ENCODE measurements around the gene STH. TPM values are rescaled to one million over a fixed set of nuclear protein-coding genes. Genes with fewer than 3 reads are reported as not detected.

STH gene
- total and polyA plus RNA-seq, 9 of the 15 experiments (the other 6 are each of a cell fraction or from before 2014, with no cell fraction given): not detected

GRCh38 chr17:46032909-46033308 is 33.9 kb downstream of the STH start (continued):
- TF ChIP-seq, protein P1, sequence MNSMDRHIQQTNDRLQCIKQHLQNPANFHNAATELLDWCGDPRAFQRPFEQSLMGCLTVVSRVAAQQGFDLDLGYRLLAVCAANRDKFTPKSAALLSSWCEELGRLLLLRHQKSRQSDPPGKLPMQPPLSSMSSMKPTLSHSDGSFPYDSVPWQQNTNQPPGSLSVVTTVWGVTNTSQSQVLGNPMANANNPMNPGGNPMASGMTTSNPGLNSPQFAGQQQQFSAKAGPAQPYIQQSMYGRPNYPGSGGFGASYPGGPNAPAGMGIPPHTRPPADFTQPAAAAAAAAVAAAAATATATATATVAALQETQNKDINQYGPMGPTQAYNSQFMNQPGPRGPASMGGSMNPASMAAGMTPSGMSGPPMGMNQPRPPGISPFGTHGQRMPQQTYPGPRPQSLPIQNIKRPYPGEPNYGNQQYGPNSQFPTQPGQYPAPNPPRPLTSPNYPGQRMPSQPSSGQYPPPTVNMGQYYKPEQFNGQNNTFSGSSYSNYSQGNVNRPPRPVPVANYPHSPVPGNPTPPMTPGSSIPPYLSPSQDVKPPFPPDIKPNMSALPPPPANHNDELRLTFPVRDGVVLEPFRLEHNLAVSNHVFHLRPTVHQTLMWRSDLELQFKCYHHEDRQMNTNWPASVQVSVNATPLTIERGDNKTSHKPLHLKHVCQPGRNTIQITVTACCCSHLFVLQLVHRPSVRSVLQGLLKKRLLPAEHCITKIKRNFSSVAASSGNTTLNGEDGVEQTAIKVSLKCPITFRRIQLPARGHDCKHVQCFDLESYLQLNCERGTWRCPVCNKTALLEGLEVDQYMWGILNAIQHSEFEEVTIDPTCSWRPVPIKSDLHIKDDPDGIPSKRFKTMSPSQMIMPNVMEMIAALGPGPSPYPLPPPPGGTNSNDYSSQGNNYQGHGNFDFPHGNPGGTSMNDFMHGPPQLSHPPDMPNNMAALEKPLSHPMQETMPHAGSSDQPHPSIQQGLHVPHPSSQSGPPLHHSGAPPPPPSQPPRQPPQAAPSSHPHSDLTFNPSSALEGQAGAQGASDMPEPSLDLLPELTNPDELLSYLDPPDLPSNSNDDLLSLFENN (IDR thresholded peaks at IDR 0.05; ENCODE audit: low read depth in 2 of 2, low read length in 2 of 2): no peak
- TF ChIP-seq POLR2AphosphoS2 (IDR thresholded peaks at IDR 0.05; ENCODE audit: low read length): no peak

- Histone ChIP-seq H3K9ac (ENCODE audit: insufficient read depth in 1 of 2, low read depth in 2 of 2, low read length in 2 of 2) (no peak overlapping the region), H3K4me1 (replicated peaks in 1 of 2; ENCODE audit: control insufficient read depth in 2 of 2, insufficient read depth in 2 of 2, low read length in 2 of 2) (peaks cover 0 to 3% of the 10 kb centered on the region in 2 experiments; a peak in 1 of 5 replicates), H3K36me3 (ENCODE audit: control insufficient read depth, insufficient read depth, low read length) (peaks cover 96% of the 10 kb centered on the region), H3K4me2 (ENCODE audit: insufficient read depth, low read length) (no peak overlapping the region), H3K4me3 (no peak overlapping the region), H4K20me1 (replicated peaks; ENCODE audit: control insufficient read depth, insufficient read depth, low read length) (no peaks in the 10 kb centered on the region), H3K27ac (ENCODE audit: extremely low read depth, low read depth, low read length) (no peak overlapping the region), H3K9me3 (replicated peaks; ENCODE audit: control insufficient read depth, insufficient read depth, low read depth, low read length) (no peaks in the 10 kb centered on the region), H3K9me1 (ENCODE audit: control insufficient read depth, insufficient read depth, low read length) (no peaks in the 10 kb centered on the region), H2AFZ (ENCODE audit: low read depth, low read length) (no peak overlapping the region), H3K27me3 (ENCODE audit: control insufficient read depth in 2 of 2, insufficient read depth in 2 of 2, low read length in 2 of 2) (no peaks in the 10 kb centered on the region; a peak in 1 of 5 replicates), H3K79me2 (ENCODE audit: control insufficient read depth, insufficient read depth, low read length) (no peaks in the 10 kb centered on the region)
- DNase-seq (ENCODE audit: extremely low read depth in 1 of 4, low spot score in 3 of 4): no peak
- in situ Hi-C loops (cut with MboI): no loop called here
- POLR2A ChIA-PET: interaction anchor here (0.7 to 1.4 kb wide), 4 partner anchors 8 to 46 kb away, joined by 3 read pairs; no protein-coding TSS in a partner anchor
- intact Hi-C loops (cut with micrococcal nuclease): no loop called here
- no peak for FAIRE-seq
- no TSS peak for BruUV-seq (replicated peaks)
- WGBS (ENCODE audit: insufficient coverage, low coverage, missing lambda C conversion rate): 95% methylated on average over 3 of the region's 3 CpGs
- ATAC-seq: no peak
- CTCF ChIA-PET (ENCODE audit: low intra/inter-chr PET ratio): no interaction called here
- TF ChIP-seq, protein P1 (IDR thresholded peaks at IDR 0.05; ENCODE audit: low read depth in 2 of 2, low read length in 2 of 2): no peak
- TF ChIP-seq MCM2 (IDR thresholded peaks at IDR 0.05; ENCODE audit: low read depth): no peak
Observed at GRCh38 chr17:46033392-46033791, 34.3 kb downstream of the STH start.

Data from K562 (cell line).